Stomach (tissue), 4 donors: ENCODE results near the gene EPC2.

Experiments
- CTCF ChIP-seq, 7 experiments: fragments of 450-650 bp in 4 of 7; fragments of 200-600 bp in 3 of 7; sonication (generic) in 3 of 7; IDR thresholded peaks; one replicate each; pipeline ENCODE4 v1.5.1; 2016 to 2019; ENCODE audit warnings: antibody characterized with exemption in 7 of 7, control low read depth in 2 of 7, mild to moderate bottlenecking in 1 of 7
- EP300 ChIP-seq: sonication (generic); formaldehyde crosslinking; IDR thresholded peaks from one replicate; pipeline ENCODE4 v1.6.1; 2017; ENCODE audit warnings: antibody characterized with exemption
- POLR2A ChIP-seq, 4 donors: fragments of 450-650 bp; IDR thresholded peaks; one replicate each; pipeline ENCODE4 v1.6.1; 2016; ENCODE audit warnings: antibody characterized with exemption in 4 of 4, control low read depth in 2 of 4, mild to moderate bottlenecking in 1 of 4, moderate library complexity in 1 of 4

GRCh38 chr2:148720501-148721001, 76.0 kb downstream of the EPC2 start:
- TF ChIP-seq POLR2A (IDR thresholded peaks at IDR 0.05), result no peak
- TF ChIP-seq EP300, result no peak
- no peak for TF ChIP-seq CTCF (IDR thresholded peaks at IDR 0.05)
